Effector memory CD8-positive, alpha-beta T cell (primary cell): ENCODE measurements around the gene SCGB1A1.

Experiments used
- ATAC-seq: fragments of 150-1000 bp; cut with Tn5 transposase; replicated peaks from 2 replicates; pipeline ENCODE4 v1.10.0; 2021; ENCODE audit warnings: mild to moderate bottlenecking, moderate library complexity
- DNase-seq, 3 experiments: peaks; one replicate each; pipeline ENCODE4 v3.0.0; 2021
- H3K27ac Mint-ChIP-seq, 2 donors: one replicate each; pipeline ENCODE4 v1.8.0; 2022; ENCODE audit warnings: mild to moderate bottlenecking in 2 of 2, mixed read lengths in 2 of 2, moderate library complexity in 2 of 2
- H3K27me3 Mint-ChIP-seq, 2 donors: one replicate each; pipeline ENCODE4 v1.8.0; 2022; ENCODE audit warnings: mixed read lengths in 2 of 2
- H3K36me3 Mint-ChIP-seq: one replicate; pipeline ENCODE4 v1.8.0; 2022; ENCODE audit warnings: mild to moderate bottlenecking, moderate library complexity, mixed read lengths; ENCODE audit not compliant: insufficient read depth
- H3K4me1 Mint-ChIP-seq, 2 donors: one replicate each; pipeline ENCODE4 v1.8.0; 2022; ENCODE audit warnings: low read depth in 2 of 2, mixed read lengths in 2 of 2
- H3K4me3 Mint-ChIP-seq, 2 donors: one replicate each; pipeline ENCODE4 v1.8.0; 2022; ENCODE audit warnings: mild to moderate bottlenecking in 2 of 2, mixed read lengths in 2 of 2, moderate library complexity in 2 of 2
- H3K9me3 Mint-ChIP-seq, 2 donors: one replicate each; pipeline ENCODE4 v1.8.0; 2022; ENCODE audit warnings: mixed read lengths in 2 of 2

Gene SCGB1A1

DNA sequence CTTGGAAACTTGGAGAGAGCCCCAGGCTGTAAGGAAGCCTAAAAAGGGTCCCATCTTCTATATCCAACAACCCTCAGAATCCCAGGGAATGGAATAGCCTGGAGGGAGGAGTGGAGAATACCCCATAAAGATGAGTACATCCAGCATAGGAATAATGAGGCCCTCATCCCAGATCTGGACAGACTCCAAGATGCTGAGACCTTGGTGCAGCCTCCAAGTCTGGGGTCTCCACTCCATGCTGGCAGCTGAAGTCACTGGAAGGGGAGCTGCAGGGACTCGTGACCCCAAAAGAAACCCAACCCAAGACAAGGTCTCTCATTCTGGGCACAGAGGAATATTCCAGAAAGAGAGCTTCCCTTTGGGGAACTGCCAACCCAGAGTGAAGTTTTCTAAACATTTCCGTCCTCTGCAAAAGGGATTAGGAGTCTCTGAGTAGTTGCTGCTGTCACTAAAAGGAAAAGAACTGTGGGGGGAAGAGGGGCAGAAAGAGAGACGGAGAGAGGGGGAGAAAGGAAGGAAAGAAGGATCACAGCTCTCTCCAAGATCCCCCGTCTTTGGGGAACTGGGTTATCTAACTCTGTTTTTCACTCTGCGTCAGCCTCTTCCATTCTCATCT, 589 bp downstream of the SCGB1A1 start:
- no peak overlapping the region for H3K27ac Mint-ChIP-seq
- H3K9me3 Mint-ChIP-seq, result no peaks in the 10 kb centered on the region
- ATAC-seq (no peak), DNase-seq (no peak)
- H3K27me3 Mint-ChIP-seq, result peaks cover 0 to 11% of the 10 kb centered on the region in 2 donors
- H3K36me3 Mint-ChIP-seq, result peaks cover 7% of the 10 kb centered on the region
- no peak overlapping the region for H3K4me3 Mint-ChIP-seq
- H3K4me1 Mint-ChIP-seq, result peaks cover 0 to 5% of the 10 kb centered on the region in 2 donors

DNA sequence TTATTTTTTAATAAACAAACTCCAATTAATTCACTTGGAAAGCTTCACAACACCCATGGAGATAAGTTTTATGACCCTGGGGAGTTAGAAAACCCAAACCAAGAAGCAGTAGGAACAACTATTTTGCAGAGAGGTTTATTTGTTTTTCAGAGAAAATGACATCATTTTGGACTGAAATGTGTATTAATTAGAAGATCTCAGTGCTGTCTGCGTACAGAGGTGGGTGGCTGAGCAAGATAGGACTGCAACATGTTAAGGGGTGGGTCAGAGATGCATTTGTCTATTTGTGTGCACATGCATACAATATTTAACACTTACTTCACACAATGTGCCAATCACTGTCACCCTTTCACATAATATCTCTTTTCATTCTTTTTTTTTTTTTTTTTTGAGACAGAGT, 1.1 kb downstream of the SCGB1A1 start:
- ATAC-seq, result no peak

DNA sequence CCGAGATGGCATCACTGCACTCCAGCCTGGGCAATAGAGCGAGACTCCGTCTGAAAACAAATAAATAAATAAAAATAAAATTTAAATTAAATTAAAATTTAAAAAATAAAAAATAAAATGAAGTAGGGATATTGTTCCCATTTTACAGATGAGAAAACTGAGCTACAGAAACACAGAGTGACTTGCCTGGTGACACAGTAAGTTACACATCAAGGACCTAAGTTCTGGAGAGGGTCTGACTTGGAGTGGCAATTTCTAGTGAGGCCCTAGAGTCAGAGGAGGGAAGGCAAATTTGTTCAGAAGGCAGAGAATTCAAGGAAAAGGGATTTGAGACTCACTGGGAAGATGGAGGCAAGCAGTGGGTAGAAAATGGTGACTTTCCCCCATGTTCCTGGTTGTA, 2.0 kb downstream of the SCGB1A1 start:
- Mint-ChIP-seq H3K9me3 (no peaks in the 10 kb centered on the region), H3K4me3 (no peak overlapping the region), H3K4me1 (peaks cover 6 to 11% of the 10 kb centered on the region in 2 donors), H3K27me3 (peaks cover 0 to 11% of the 10 kb centered on the region in 2 donors), H3K27ac (no peak overlapping the region), H3K36me3 (peaks cover 10% of the 10 kb centered on the region)
- DNase-seq (no peak), ATAC-seq (no peak)

More for the DNA sequence above, 1.1 kb downstream of the SCGB1A1 start:
- H3K27me3 Mint-ChIP-seq, result peaks cover 0 to 11% of the 10 kb centered on the region in 2 donors
- H3K36me3 Mint-ChIP-seq, result peaks cover 10% of the 10 kb centered on the region
- H3K27ac Mint-ChIP-seq, result no peak overlapping the region
- no peak for DNase-seq
- no peaks in the 10 kb centered on the region for H3K9me3 Mint-ChIP-seq
- H3K4me1 Mint-ChIP-seq, result peaks cover 5 to 10% of the 10 kb centered on the region in 2 donors
- H3K4me3 Mint-ChIP-seq, result no peak overlapping the region

GRCh38 chr11:62421996-62422395, 3.2 kb downstream of the SCGB1A1 start:
- ATAC-seq, result no peak
- peaks cover 0 to 11% of the 10 kb centered on the region in 2 donors for H3K27me3 Mint-ChIP-seq
- H3K9me3 Mint-ChIP-seq, result no peaks in the 10 kb centered on the region
- H3K4me3 Mint-ChIP-seq, result no peak overlapping the region
- no peak for DNase-seq
- peaks cover 11 to 18% of the 10 kb centered on the region in 2 donors for H3K4me1 Mint-ChIP-seq
- no peak overlapping the region for H3K27ac Mint-ChIP-seq
- H3K36me3 Mint-ChIP-seq, result peaks cover 10% of the 10 kb centered on the region

GRCh38 chr11:62423012-62423411, 4.2 kb downstream of the SCGB1A1 start:
- peaks cover 15 to 24% of the 10 kb centered on the region in 2 donors for H3K4me1 Mint-ChIP-seq
- H3K27me3 Mint-ChIP-seq, result peaks cover 0 to 11% of the 10 kb centered on the region in 2 donors
- ATAC-seq, result no peak
- H3K36me3 Mint-ChIP-seq, result peaks cover 10% of the 10 kb centered on the region
- DNase-seq, result no peak
- no peaks in the 10 kb centered on the region for H3K9me3 Mint-ChIP-seq
- H3K4me3 Mint-ChIP-seq, result no peak overlapping the region
- peak overlapping the region in 1 of 2 donors; percentile 11 for H3K27ac Mint-ChIP-seq

GRCh38 chr11:62427630-62428233, 8.9 kb downstream of the SCGB1A1 start:
- no peak for ATAC-seq
- H3K36me3 Mint-ChIP-seq, result peaks cover 8% of the 10 kb centered on the region
- H3K27me3 Mint-ChIP-seq, result peaks cover 0 to 11% of the 10 kb centered on the region in 2 donors
- no peaks in the 10 kb centered on the region for H3K9me3 Mint-ChIP-seq
- H3K4me1 Mint-ChIP-seq, result peaks cover 24 to 34% of the 10 kb centered on the region in 2 donors
- DNase-seq, result no peak
- H3K27ac Mint-ChIP-seq, result peak overlapping the region; percentile 61 to 66
- peak overlapping the region in 1 of 2 donors; percentile 36 for H3K4me3 Mint-ChIP-seq

DNA sequence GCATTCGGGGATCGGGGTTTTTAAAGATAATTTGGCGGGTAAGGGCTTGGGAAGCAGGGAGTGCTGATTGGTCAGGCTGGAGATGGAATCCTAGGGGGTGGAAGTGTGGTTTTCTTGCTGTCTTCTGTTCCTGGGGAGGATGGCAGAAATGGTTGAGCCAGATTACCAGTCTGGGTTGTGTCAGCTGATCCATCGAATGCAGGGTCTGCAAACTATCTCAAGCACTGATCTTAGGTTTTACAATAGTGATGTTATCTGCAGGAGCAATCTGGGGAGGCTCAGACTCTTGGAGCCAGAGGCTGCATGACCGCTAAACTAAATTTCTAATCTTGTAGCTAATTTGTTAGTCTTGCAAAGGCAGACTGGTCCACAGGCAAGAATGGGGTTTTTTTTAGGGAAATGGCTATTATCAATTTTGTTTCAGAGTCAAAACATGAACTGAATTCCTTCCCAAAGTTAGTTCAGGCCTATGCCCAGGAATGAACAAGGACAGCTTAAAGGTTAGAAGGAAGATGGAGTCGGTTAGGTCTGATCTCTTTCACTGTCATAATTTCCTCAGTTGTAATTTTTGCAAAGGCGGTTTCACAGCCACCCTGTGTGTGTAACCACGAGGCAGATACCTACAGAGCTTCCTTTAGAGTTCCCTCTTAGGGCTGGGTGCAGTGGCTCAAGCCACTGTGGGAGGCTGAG, 10.2 kb downstream of the SCGB1A1 start:
- no peaks in the 10 kb centered on the region for H3K27me3 Mint-ChIP-seq
- ATAC-seq (no peak), DNase-seq (no peak)
- no peaks in the 10 kb centered on the region for H3K9me3 Mint-ChIP-seq
- H3K36me3 Mint-ChIP-seq, result peaks cover 7% of the 10 kb centered on the region
- H3K27ac Mint-ChIP-seq, result no peak overlapping the region
- H3K4me3 Mint-ChIP-seq, result no peak overlapping the region
- H3K4me1 Mint-ChIP-seq, result peaks cover 24 to 33% of the 10 kb centered on the region in 2 donors

GRCh38 chr11:62430425-62430824, 11.6 kb downstream of the SCGB1A1 start:
- no peak for ATAC-seq

GRCh38 chr11:62431171-62431901, 12.5 kb downstream of the SCGB1A1 start:
- DNase-seq (no peak), ATAC-seq (no peak)
- H3K27ac Mint-ChIP-seq, result no peak overlapping the region
- H3K9me3 Mint-ChIP-seq, result no peaks in the 10 kb centered on the region
- no peaks in the 10 kb centered on the region for H3K36me3 Mint-ChIP-seq
- H3K4me1 Mint-ChIP-seq, result peaks cover 21 to 27% of the 10 kb centered on the region in 2 donors
- no peak overlapping the region for H3K4me3 Mint-ChIP-seq
- H3K27me3 Mint-ChIP-seq, result no peaks in the 10 kb centered on the region

More at GRCh38 chr11:62430425-62430824, 11.6 kb downstream of the SCGB1A1 start:
- Mint-ChIP-seq H3K4me1 (peaks cover 23 to 25% of the 10 kb centered on the region in 2 donors), H3K36me3 (no peaks in the 10 kb centered on the region), H3K27ac (no peak overlapping the region), H3K4me3 (peak overlapping the region in 1 of 2 donors; percentile 2), H3K9me3 (no peaks in the 10 kb centered on the region), H3K27me3 (no peaks in the 10 kb centered on the region)
- DNase-seq, result no peak

GRCh38 chr11:62432695-62433094, 13.9 kb downstream of the SCGB1A1 start:
- H3K36me3 Mint-ChIP-seq, result no peaks in the 10 kb centered on the region
- H3K9me3 Mint-ChIP-seq, result no peaks in the 10 kb centered on the region
- ATAC-seq (no peak), DNase-seq (no peak)
- no peaks in the 10 kb centered on the region for H3K27me3 Mint-ChIP-seq
- peaks cover 13 to 20% of the 10 kb centered on the region in 2 donors for H3K4me1 Mint-ChIP-seq
- no peak overlapping the region for H3K4me3 Mint-ChIP-seq
- no peak overlapping the region for H3K27ac Mint-ChIP-seq

- Mint-ChIP-seq H3K27me3 (no peaks in the 10 kb centered on the region), H3K27ac (no peak overlapping the region), H3K36me3 (no peaks in the 10 kb centered on the region), H3K4me1 (peaks cover 10 to 18% of the 10 kb centered on the region in 2 donors), H3K4me3 (no peak overlapping the region), H3K9me3 (no peaks in the 10 kb centered on the region)
- DNase-seq, result no peak
- ATAC-seq, result no peak
Observed at GRCh38 chr11:62433141-62433903, 14.5 kb downstream of the SCGB1A1 start.

GRCh38 chr11:62433904-62434276, 15.1 kb downstream of the SCGB1A1 start:
- no peaks in the 10 kb centered on the region for H3K36me3 Mint-ChIP-seq
- H3K27ac Mint-ChIP-seq, result no peak overlapping the region
- ATAC-seq (no peak), DNase-seq (no peak)
- H3K9me3 Mint-ChIP-seq, result no peaks in the 10 kb centered on the region
- no peaks in the 10 kb centered on the region for H3K27me3 Mint-ChIP-seq
- peaks cover 10 to 15% of the 10 kb centered on the region in 2 donors for H3K4me1 Mint-ChIP-seq
- H3K4me3 Mint-ChIP-seq, result no peak overlapping the region
